HG02981 (cell line): ENCODE measurements around the gene TSPAN19.
A peak's percentile ranks its signal among the peaks of the same experiment; 100 is the strongest.
"Not testable (repeated sequence)": the region's sequence is repeated elsewhere in the genome, so short reads cannot be mapped to it uniquely, and the experiment has no call there.

Experiments used
- ATAC-seq: cut with Tn5 transposase; IDR thresholded peaks from one replicate; pipeline ENCODE4 v1.9.1; 2021; ENCODE audit warnings: mild to moderate bottlenecking, moderate library complexity; ENCODE audit not compliant: unreplicated experiment

The TSPAN19 gene

GRCh38 chr12:85036234-85036707 lies at the start of gene TSPAN19, which contains the start of gene LRRIQ1:
Gene TSPAN19 (minus strand): TSS chr12:85036277. CDS start chr12:85029946, 6,331 bp downstream.
Gene LRRIQ1 (plus strand): TSS chr12:85036351. CDS start chr12:85038177, 1,826 bp downstream.
- ATAC-seq, result peak; percentile 91

GRCh38 chr12:85085066-85085465 lies 49.0 kb upstream of the TSPAN19 start:
- ATAC-seq, result no peak

DNA sequence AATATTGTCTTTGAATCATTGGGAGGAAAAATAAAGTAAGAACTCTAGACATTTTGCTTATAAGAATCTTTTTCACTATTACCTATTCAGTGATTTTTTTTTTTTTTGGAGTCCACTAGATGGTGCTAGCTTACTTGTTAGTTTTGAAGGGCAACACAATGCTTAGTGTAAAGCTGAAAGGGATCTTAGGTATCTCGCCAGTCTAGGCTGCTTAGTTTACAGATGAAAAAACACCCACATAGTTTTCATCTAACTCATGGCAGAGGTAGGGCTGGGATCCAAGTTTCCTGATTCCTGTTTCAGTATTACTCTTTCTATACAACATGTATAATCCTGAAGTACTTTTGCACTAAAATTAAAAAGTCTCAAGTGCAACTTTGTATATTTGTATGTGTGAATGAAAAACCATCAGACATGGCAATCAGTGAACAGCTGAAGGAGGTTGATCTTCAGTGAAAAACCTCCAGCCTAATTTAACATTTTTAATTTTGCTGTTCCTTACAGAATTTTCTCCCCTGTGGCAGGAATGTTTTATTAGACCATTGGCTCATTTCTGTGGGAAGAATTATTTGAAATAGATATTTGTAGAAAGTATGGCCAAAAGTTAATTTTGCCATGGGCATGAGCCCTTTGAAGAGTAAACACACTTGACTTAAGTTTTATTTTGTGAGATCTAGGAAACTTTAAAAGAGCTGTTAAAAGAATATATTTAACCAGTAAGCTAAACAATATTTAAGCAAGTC lies 40.8 kb upstream of the TSPAN19 start:
- peak; percentile 72 for ATAC-seq

DNA sequence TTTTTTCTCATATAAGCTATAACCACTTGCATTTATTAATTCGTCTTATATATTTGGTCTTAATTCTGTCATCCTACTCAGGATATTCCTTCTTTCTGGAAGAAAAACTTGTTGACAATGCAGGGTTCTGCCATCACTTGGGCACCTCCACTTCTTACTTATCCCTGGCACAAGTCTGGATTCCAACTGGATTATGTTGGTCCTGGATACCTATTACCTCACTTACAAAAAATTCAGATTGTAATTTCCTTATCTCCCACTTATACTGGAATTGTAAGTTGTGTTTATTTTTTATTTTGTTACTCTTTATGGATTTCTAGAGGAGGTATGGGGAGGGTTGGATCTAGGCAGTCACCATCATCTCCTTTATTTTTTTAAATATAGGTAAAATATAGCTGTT lies 36.7 kb upstream of the TSPAN19 start:
- no peak for ATAC-seq

DNA sequence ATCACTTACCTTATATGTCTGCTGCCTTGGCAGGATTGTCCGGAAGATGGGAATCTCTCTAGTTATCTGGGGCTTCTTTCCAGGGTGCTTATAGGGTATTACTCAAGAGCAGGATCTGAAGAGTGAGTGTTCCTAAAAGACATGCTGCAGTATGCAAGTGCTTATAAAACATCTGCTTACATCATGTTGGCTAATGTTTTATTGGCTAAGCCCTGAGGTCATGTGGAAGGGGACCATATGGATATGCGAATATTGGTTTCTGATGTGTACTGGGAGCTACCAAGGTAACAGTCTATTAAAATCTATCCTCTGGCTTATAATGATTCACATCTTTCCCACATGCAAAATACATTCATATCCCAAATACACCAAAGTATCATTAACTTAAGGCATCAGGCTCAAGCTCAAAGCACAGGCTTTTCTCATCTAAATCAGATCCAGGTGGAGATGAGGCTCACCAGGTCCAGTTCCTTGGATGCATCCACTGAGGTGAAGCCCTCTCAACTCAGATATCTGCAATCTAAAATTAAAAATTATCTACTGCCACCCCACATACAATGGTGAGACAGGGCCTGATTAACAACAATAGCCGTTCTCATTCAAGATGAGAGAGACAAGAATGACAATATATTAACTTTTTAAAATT lies 29.9 kb upstream of the TSPAN19 start:
- ATAC-seq, result no peak

GRCh38 chr12:85060916-85061315 lies 24.8 kb upstream of the TSPAN19 start:
- no peak for ATAC-seq

DNA sequence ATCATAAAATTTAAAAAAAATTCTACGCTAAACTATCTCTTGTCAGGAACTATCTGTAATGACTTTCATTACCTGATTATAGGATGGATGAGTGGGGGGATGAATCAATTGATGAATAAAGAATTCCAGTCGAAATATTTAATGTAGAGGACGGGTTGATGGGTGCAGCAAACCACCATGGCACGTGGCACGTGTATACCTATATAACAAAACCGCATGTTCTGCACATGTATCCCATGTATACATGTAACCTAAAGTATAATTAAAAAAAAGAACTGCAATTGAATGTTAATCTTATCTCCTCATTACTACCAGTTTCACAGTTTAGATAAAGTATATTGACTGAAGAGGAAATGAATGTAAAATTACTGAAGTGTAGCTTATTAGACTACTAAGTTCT lies 23.5 kb upstream of the TSPAN19 start:
- no peak for ATAC-seq

DNA sequence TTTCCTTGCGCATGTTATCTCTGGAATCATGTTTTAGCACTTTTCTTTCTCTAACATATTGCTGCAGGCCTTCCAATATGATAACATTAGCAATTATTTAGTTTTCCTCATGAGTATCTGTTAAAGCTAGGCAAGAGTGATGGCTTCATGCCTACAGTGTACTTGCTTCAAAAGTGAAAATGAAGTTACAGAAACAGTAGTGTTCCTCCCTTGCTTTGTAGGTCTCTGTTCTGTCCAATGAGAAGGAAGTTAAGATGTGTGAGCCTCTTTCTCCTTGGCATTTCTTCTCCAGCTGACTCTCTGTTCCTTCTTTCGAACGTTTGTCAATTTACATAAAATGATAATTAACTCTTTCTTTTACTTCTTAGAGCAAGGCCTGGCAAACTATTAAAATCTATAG lies 22.3 kb upstream of the TSPAN19 start:
- ATAC-seq, result no peak

- ATAC-seq, result peak; percentile 76
These were observed 21.4 kb upstream of the TSPAN19 start for GRCh38 chr12:85057370-85057963.

- ATAC-seq, result no peak
These were observed 7.8 kb upstream of the TSPAN19 start for GRCh38 chr12:85043829-85044228.

- ATAC-seq, result no peak
These were observed 5.3 kb upstream of the TSPAN19 start for GRCh38 chr12:85041395-85041794.

DNA sequence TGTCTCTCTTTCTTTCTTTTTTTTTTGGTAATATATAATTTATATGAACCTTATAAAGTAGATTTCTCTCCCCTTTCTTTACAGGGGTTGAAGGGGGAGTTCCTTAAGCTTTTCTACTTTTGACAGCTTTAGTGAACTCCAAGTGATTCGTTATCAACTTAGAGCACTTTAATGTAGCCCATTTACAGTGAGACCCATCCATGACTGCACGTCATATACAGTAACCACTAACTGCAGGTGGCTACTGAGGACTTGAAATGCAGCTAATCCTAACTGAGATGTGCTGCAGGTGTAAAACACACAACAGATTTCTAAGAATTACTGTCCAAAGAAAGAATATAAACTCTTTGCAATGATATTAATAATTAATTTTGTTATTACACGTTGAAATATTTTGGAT lies 656 bp upstream of the TSPAN19 start:
- ATAC-seq, result peak; percentile 43

- ATAC-seq, result no peak
These were observed 6.6 kb downstream of the TSPAN19 start for GRCh38 chr12:85029456-85029855.

GRCh38 chr12:85018098-85018497 lies 18.0 kb downstream of the TSPAN19 start:
- ATAC-seq, result no peak

GRCh38 chr12:85017618-85018017 lies 18.5 kb downstream of the TSPAN19 start:
- no peak for ATAC-seq

- ATAC-seq, result no peak
These were observed 18.9 kb downstream of the TSPAN19 start for GRCh38 chr12:85017133-85017532.

GRCh38 chr12:85016413-85016812 lies 19.7 kb downstream of the TSPAN19 start:
- no peak for ATAC-seq

DNA sequence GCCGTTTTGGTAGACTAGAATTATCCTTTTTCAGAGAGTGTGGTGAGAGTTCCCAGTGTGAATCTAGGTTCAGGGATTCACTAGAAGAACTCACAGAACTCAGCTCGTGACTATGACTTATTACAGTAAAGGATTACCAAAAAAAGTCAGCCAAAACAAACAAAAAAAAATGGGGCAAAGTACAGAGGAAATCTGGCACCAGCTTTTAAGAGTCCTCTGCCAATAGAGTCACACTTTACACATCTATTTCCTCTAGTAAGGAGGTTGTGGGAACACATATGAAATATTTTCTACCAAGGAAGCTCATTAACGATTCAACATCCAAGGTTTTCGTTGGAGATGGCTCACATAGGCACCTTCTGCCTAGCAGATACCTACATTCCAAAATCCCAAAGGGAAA lies 28.2 kb downstream of the TSPAN19 start:
- no peak for ATAC-seq

DNA sequence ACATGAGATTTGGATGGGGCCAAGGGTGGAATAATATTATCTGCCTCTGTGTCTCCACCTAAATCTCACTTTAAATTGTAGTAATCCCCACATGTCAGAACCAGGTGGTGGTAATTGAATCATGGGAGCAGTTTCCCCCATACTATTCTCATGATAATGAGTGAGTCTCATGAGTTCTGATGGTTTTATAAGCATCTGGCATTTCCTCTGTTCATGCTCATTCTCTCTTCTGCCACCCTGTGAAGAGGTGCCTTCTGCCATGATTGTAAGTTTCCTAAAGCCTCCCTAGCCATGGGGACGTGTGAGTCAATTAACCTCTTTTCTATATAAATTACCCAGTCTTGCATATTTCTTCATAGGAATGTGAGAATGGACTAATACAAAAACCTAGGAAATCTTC lies 29.9 kb downstream of the TSPAN19 start:
- no peak for ATAC-seq

GRCh38 chr12:85005615-85006014 lies 30.5 kb downstream of the TSPAN19 start:
- no peak for ATAC-seq

DNA sequence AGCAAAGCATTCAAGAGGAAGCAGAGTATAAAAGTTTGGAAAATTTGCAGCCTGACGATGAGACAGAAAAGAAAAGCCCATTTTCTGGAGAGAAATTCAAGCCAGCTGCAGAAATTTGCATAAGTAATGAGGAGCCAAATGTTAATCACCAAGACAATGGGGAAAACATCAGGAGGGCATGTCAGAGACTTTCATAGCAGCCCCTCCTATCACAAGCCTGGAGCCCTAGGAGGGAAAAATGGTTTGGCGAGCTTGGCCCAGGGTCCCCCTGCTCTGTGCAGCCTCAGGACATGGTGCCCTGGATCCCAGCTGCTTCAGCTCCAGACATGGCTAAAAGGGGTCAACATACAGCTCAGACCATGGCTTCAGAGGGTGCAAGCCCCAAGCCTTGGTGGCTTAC lies 31.0 kb downstream of the TSPAN19 start:
- not testable (repeated sequence) for ATAC-seq

- no peak for ATAC-seq
These were observed 31.9 kb downstream of the TSPAN19 start for GRCh38 chr12:85004204-85004603.
